GM23338 (cell line): ENCODE measurements around the gene SMNDC1. TPM values are rescaled to one million over a fixed set of nuclear protein-coding genes. Genes with fewer than 3 reads are reported as not detected.

Source experiments
- ATAC-seq: fragments of 200-7000 bp; cut with Tn5 transposase; 3 replicates; pipeline ENCODE4 v1.9.1; 2020
- DNase-seq: peaks from one replicate; pipeline ENCODE4 v3.0.0-alpha.2; 2015; ENCODE audit warnings: low spot score
- H2AFZ ChIP-seq: fragments of 200-600 bp; sonication (generic); 2 replicates; pipeline ENCODE4 v1.8.0; 2016; ENCODE audit warnings: antibody characterized with exemption, mild to moderate bottlenecking, moderate library complexity
- H3F3A ChIP-seq: fragments of 200-600 bp; sonication (generic); replicated peaks from 2 replicates; pipeline ENCODE4 v1.8.0; 2017; ENCODE audit warnings: antibody characterized with exemption, mixed run types, low read depth
- H3K27ac ChIP-seq: fragments of 200-600 bp; sonication (generic); 2 replicates; pipeline ENCODE4 v1.6.1; 2016; ENCODE audit warnings: low read depth
- H3K27me3 ChIP-seq: fragments of 200-600 bp; sonication (generic); 2 replicates; pipeline ENCODE4 v1.8.0; 2016; ENCODE audit warnings: mild to moderate bottlenecking, mixed run types, moderate library complexity; ENCODE audit not compliant: insufficient read depth
- H3K36me3 ChIP-seq: fragments of 200-600 bp; sonication (generic); 2 replicates; pipeline ENCODE4 v1.8.0; 2016; ENCODE audit warnings: mild to moderate bottlenecking; ENCODE audit not compliant: insufficient read depth
- H3K4me1 ChIP-seq: fragments of 200-600 bp; sonication (generic); 2 replicates; pipeline ENCODE4 v1.8.0; 2016; ENCODE audit warnings: mild to moderate bottlenecking, moderate library complexity; ENCODE audit not compliant: insufficient read depth
- H3K4me2 ChIP-seq: fragments of 200-600 bp; sonication (generic); 2 replicates; pipeline ENCODE4 v1.7.1; 2017; ENCODE audit warnings: mixed run types
- H3K4me3 ChIP-seq: fragments of 200-600 bp; sonication (generic); 2 replicates; pipeline ENCODE4 v1.6.1; 2016; ENCODE audit warnings: mixed run types
- H3K79me2 ChIP-seq: fragments of 200-600 bp; sonication (generic); replicated peaks from 2 replicates; pipeline ENCODE4 v1.8.0; 2017; ENCODE audit warnings: mild to moderate bottlenecking; ENCODE audit not compliant: insufficient read depth
- H3K9me2 ChIP-seq: fragments of 200-600 bp; sonication (generic); 2 replicates; pipeline ENCODE4 v1.8.0; 2017; ENCODE audit not compliant: insufficient read depth
- H4K20me1 ChIP-seq: fragments of 200-600 bp; sonication (generic); replicated peaks from 2 replicates; pipeline ENCODE4 v1.8.0; 2017; ENCODE audit warnings: mild to moderate bottlenecking; ENCODE audit not compliant: insufficient read depth
- H3K27ac Mint-ChIP-seq: 2 replicates; pipeline ENCODE4 v1.8.0; 2020; ENCODE audit warnings: inconsistent platforms, mild to moderate bottlenecking, moderate library complexity, mixed read lengths
- H3K27me3 Mint-ChIP-seq: 3 replicates; pipeline ENCODE4 v1.8.0; 2022; ENCODE audit warnings: low read depth, mild to moderate bottlenecking, moderate library complexity, mixed read lengths, inconsistent platforms; ENCODE audit not compliant: insufficient read depth, poor library complexity
- H3K36me3 Mint-ChIP-seq: 3 replicates; pipeline ENCODE4 v1.8.0; 2021; ENCODE audit warnings: low read depth, mild to moderate bottlenecking, inconsistent platforms, moderate library complexity, mixed read lengths
- H3K4me1 Mint-ChIP-seq: 3 replicates; pipeline ENCODE4 v1.8.0; 2020; ENCODE audit warnings: mild to moderate bottlenecking, inconsistent platforms, mixed read lengths
- H3K4me3 Mint-ChIP-seq: 3 replicates; pipeline ENCODE4 v1.8.0; 2021; ENCODE audit warnings: moderate library complexity, mild to moderate bottlenecking, inconsistent platforms, mixed read lengths
- H3K9me3 Mint-ChIP-seq: 3 replicates; pipeline ENCODE4 v1.8.0; 2020; ENCODE audit warnings: moderate library complexity, mild to moderate bottlenecking, inconsistent platforms, mixed read lengths
- CREB1 ChIP-seq: fragments of 250-450 bp; sonication (Bioruptor Pico); IDR thresholded peaks from 2 replicates; pipeline ENCODE4 v1.5.0; 2020; ENCODE audit warnings: low read depth, mild to moderate bottlenecking, moderate library complexity
- EZH2 ChIP-seq: fragments of 200-600 bp; sonication (generic); IDR thresholded peaks from one replicate; pipeline ENCODE4 v1.8.0; 2017; ENCODE audit warnings: antibody characterized with exemption, mild to moderate bottlenecking, low read depth; ENCODE audit not compliant: unreplicated experiment
- EZH2phosphoT487 ChIP-seq: fragments of 200-600 bp; sonication (generic); IDR thresholded peaks from one replicate; pipeline ENCODE4 v1.8.1; 2018; ENCODE audit warnings: antibody characterized with exemption; ENCODE audit not compliant: unreplicated experiment
- JUNB ChIP-seq: IDR thresholded peaks from one replicate; pipeline ENCODE4 v1.6.1; 2016; ENCODE audit warnings: antibody characterized with exemption; ENCODE audit not compliant: unreplicated experiment
- POLR2AphosphoS5 ChIP-seq: IDR thresholded peaks from 2 replicates; pipeline ENCODE4 v1.6.1; 2016; ENCODE audit warnings: antibody characterized with exemption, low read depth
- STAT1 ChIP-seq: IDR thresholded peaks from one replicate; pipeline ENCODE4 v1.6.1; 2016; ENCODE audit warnings: antibody characterized with exemption; ENCODE audit not compliant: unreplicated experiment
- ZNF114 ChIP-seq: fragments of 250-450 bp; sonication (Bioruptor Pico); IDR thresholded peaks from 2 replicates; pipeline ENCODE4 v1.5.0; 2020; ENCODE audit warnings: mild to moderate bottlenecking, moderate library complexity
- ZNF331 ChIP-seq: fragments of 250-450 bp; sonication (Bioruptor Pico); IDR thresholded peaks from 2 replicates; pipeline ENCODE4 v1.5.0; 2020; ENCODE audit warnings: low read depth, mild to moderate bottlenecking, moderate library complexity
- polyA plus RNA-seq: library from polyadenylated mRNA; unstranded; fragments of >200 nt; fragmentation: Nextera tagmentation; extraction: Ambion mirVana; gene quantifications from 2 replicates; pipeline ENCODE4 v1.2.1, GENCODE V29; 2016
- total RNA-seq: library from RNA; depleted of rRNA; stranded (reverse); fragments of >200 nt; shearing (Covaris generic); gene quantifications from 2 replicates; pipeline ENCODE4 v1.2.3, GENCODE V29; 2014
- TF ChIP-seq, protein P1 (sequence below): IDR thresholded peaks from one replicate; pipeline ENCODE4 v1.6.1; 2018; ENCODE audit warnings: antibody characterized with exemption; ENCODE audit not compliant: unreplicated experiment
- TF ChIP-seq, protein P2 (sequence below): IDR thresholded peaks from 2 replicates; pipeline ENCODE4 v1.6.1; 2016; ENCODE audit warnings: antibody characterized with exemption
- TF ChIP-seq, protein P3 (sequence below): fragments of 250-450 bp; sonication (Bioruptor Pico); IDR thresholded peaks from 2 replicates; pipeline ENCODE4 v1.5.0; 2020; ENCODE audit warnings: mild to moderate bottlenecking, moderate library complexity

SMNDC1 gene
- total and polyA plus RNA-seq, 2 experiments from 2014 or later, result 28.4 to 45.1 TPM

DNA sequence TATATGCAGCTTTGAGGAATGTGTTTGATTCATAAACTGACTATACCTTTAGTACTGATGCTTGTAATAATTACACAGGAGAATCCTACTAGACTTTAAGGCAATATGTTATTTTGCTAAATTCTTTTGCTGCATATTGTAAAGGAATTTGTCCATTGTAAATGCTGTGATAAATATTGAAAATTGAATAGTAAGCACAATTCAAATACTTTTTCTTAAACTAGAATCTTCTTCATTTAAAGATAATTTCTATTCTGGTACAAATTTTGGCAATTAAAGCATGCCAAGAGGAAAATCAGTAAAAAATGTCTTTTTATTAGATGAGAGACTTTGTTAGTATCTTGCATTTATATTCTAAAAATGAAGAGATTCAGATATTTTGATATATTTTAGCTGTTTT is 45.4 kb downstream of the SMNDC1 start:
- no peak for DNase-seq
- ATAC-seq, result no peak
- H3K9me3 Mint-ChIP-seq, result peaks cover 8% of the 10 kb centered on the region; the same call in 2 of the 3 replicates
- Histone ChIP-seq H3K79me2 (no peaks in the 10 kb centered on the region), H3K4me2 (no peak overlapping the region), H4K20me1 (no peaks in the 10 kb centered on the region), H3K36me3 (no peaks in the 10 kb centered on the region), H3K27ac (no peak overlapping the region), H3K9me2 (no peaks in the 10 kb centered on the region), H3K4me3 (no peak overlapping the region), H2AFZ (no peak overlapping the region), H3K4me1 (no peaks in the 10 kb centered on the region), H3F3A (no peaks in the 10 kb centered on the region), H3K27me3 (no peaks in the 10 kb centered on the region)
- TF ChIP-seq POLR2AphosphoS5, result no peak
- TF ChIP-seq ZNF331 (CRISPR knock-in tag), result no peak
- no peak for TF ChIP-seq ZNF114
- TF ChIP-seq, protein P1, sequence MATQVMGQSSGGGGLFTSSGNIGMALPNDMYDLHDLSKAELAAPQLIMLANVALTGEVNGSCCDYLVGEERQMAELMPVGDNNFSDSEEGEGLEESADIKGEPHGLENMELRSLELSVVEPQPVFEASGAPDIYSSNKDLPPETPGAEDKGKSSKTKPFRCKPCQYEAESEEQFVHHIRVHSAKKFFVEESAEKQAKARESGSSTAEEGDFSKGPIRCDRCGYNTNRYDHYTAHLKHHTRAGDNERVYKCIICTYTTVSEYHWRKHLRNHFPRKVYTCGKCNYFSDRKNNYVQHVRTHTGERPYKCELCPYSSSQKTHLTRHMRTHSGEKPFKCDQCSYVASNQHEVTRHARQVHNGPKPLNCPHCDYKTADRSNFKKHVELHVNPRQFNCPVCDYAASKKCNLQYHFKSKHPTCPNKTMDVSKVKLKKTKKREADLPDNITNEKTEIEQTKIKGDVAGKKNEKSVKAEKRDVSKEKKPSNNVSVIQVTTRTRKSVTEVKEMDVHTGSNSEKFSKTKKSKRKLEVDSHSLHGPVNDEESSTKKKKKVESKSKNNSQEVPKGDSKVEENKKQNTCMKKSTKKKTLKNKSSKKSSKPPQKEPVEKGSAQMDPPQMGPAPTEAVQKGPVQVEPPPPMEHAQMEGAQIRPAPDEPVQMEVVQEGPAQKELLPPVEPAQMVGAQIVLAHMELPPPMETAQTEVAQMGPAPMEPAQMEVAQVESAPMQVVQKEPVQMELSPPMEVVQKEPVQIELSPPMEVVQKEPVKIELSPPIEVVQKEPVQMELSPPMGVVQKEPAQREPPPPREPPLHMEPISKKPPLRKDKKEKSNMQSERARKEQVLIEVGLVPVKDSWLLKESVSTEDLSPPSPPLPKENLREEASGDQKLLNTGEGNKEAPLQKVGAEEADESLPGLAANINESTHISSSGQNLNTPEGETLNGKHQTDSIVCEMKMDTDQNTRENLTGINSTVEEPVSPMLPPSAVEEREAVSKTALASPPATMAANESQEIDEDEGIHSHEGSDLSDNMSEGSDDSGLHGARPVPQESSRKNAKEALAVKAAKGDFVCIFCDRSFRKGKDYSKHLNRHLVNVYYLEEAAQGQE, result no peak
- TF ChIP-seq EZH2phosphoT487, result no peak
- TF ChIP-seq, protein P2, sequence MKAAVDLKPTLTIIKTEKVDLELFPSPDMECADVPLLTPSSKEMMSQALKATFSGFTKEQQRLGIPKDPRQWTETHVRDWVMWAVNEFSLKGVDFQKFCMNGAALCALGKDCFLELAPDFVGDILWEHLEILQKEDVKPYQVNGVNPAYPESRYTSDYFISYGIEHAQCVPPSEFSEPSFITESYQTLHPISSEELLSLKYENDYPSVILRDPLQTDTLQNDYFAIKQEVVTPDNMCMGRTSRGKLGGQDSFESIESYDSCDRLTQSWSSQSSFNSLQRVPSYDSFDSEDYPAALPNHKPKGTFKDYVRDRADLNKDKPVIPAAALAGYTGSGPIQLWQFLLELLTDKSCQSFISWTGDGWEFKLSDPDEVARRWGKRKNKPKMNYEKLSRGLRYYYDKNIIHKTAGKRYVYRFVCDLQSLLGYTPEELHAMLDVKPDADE, result no peak
- H3K4me3 Mint-ChIP-seq, result no peak overlapping the region
- no peaks in the 10 kb centered on the region for H3K4me1 Mint-ChIP-seq
- H3K27me3 Mint-ChIP-seq, result no peaks in the 10 kb centered on the region
- no peak overlapping the region for H3K27ac Mint-ChIP-seq
- H3K36me3 Mint-ChIP-seq, result peaks cover 8% of the 10 kb centered on the region; the same call in 2 of the 3 replicates

DNA sequence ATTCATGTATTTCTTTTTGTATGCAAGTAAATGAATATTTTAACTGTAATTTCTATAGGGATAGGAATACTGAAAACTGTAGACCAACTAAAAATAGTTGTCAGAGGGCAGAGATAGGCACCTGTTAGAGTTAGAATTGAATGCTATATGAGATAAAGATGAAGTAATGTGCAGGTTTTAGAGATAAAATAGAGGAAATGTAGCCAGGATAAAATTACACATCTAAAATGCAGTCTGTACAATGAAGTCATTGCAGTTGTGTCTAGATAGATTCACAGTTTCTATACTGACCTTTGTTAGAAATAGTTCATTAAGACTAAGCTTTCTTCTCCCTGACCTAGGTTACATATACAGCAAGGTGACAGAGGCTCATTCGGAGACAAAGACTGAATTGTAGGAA is 46.2 kb downstream of the SMNDC1 start:
- Histone ChIP-seq H3K9me2 (no peaks in the 10 kb centered on the region), H4K20me1 (no peaks in the 10 kb centered on the region), H3K4me3 (no peak overlapping the region), H3K4me1 (no peaks in the 10 kb centered on the region), H3F3A (no peaks in the 10 kb centered on the region), H3K36me3 (no peaks in the 10 kb centered on the region), H3K27me3 (no peaks in the 10 kb centered on the region), H3K27ac (no peak overlapping the region), H3K4me2 (no peak overlapping the region), H2AFZ (no peak overlapping the region), H3K79me2 (no peaks in the 10 kb centered on the region)
- Mint-ChIP-seq H3K4me3 (no peak overlapping the region), H3K9me3 (peaks cover 8% of the 10 kb centered on the region; the same call in 2 of the 3 replicates), H3K4me1 (no peaks in the 10 kb centered on the region), H3K36me3 (peaks cover 8% of the 10 kb centered on the region; the same call in 2 of the 3 replicates), H3K27me3 (no peaks in the 10 kb centered on the region), H3K27ac (no peak overlapping the region)
- no peak for ATAC-seq
- DNase-seq, result no peak
- TF ChIP-seq, protein P3, sequence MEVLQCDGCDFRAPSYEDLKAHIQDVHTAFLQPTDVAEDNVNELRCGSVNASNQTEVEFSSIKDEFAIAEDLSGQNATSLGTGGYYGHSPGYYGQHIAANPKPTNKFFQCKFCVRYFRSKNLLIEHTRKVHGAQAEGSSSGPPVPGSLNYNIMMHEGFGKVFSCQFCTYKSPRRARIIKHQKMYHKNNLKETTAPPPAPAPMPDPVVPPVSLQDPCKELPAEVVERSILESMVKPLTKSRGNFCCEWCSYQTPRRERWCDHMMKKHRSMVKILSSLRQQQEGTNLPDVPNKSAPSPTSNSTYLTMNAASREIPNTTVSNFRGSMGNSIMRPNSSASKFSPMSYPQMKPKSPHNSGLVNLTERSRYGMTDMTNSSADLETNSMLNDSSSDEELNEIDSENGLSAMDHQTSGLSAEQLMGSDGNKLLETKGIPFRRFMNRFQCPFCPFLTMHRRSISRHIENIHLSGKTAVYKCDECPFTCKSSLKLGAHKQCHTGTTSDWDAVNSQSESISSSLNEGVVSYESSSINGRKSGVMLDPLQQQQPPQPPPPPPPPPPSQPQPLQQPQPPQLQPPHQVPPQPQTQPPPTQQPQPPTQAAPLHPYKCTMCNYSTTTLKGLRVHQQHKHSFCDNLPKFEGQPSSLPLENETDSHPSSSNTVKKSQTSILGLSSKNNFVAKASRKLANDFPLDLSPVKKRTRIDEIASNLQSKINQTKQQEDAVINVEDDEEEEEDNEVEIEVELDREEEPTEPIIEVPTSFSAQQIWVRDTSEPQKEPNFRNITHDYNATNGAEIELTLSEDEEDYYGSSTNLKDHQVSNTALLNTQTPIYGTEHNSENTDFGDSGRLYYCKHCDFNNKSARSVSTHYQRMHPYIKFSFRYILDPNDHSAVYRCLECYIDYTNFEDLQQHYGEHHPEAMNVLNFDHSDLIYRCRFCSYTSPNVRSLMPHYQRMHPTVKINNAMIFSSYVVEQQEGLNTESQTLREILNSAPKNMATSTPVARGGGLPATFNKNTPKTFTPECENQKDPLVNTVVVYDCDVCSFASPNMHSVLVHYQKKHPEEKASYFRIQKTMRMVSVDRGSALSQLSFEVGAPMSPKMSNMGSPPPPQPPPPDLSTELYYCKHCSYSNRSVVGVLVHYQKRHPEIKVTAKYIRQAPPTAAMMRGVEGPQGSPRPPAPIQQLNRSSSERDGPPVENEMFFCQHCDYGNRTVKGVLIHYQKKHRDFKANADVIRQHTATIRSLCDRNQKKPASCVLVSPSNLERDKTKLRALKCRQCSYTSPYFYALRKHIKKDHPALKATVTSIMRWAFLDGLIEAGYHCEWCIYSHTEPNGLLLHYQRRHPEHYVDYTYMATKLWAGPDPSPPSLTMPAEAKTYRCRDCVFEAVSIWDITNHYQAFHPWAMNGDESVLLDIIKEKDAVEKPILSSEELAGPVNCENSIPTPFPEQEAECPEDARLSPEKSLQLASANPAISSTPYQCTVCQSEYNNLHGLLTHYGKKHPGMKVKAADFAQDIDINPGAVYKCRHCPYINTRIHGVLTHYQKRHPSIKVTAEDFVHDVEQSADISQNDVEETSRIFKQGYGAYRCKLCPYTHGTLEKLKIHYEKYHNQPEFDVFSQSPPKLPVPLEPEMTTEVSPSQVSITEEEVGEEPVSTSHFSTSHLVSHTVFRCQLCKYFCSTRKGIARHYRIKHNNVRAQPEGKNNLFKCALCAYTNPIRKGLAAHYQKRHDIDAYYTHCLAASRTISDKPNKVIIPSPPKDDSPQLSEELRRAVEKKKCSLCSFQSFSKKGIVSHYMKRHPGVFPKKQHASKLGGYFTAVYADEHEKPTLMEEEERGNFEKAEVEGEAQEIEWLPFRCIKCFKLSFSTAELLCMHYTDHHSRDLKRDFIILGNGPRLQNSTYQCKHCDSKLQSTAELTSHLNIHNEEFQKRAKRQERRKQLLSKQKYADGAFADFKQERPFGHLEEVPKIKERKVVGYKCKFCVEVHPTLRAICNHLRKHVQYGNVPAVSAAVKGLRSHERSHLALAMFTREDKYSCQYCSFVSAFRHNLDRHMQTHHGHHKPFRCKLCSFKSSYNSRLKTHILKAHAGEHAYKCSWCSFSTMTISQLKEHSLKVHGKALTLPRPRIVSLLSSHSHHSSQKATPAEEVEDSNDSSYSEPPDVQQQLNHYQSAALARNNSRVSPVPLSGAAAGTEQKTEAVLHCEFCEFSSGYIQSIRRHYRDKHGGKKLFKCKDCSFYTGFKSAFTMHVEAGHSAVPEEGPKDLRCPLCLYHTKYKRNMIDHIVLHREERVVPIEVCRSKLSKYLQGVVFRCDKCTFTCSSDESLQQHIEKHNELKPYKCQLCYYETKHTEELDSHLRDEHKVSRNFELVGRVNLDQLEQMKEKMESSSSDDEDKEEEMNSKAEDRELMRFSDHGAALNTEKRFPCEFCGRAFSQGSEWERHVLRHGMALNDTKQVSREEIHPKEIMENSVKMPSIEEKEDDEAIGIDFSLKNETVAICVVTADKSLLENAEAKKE (CRISPR knock-in tag), result no peak
- no peak for TF ChIP-seq ZNF114
- no peak for TF ChIP-seq STAT1
- TF ChIP-seq POLR2AphosphoS5, result no peak
- no peak for TF ChIP-seq EZH2
- no peak for TF ChIP-seq JUNB
- TF ChIP-seq CREB1 (CRISPR knock-in tag), result no peak
- TF ChIP-seq EZH2phosphoT487, result no peak
